Activated CD4-positive, alpha-beta memory T cell treated with anti-CD3 and anti-CD28 coated beads for 36 hours (primary cell): ENCODE measurements around the gene ERP44. TPM values are rescaled to one million over a fixed set of nuclear protein-coding genes. Genes with fewer than 3 reads are reported as not detected.

Experiments
- CTCF ChIA-PET: fragments of 350-600 bp; sonication (Branson Sonifier 250); formaldehyde crosslinking; loops from one replicate; lab custom pipeline; 2021; ENCODE audit warnings: antibody characterized with exemption, inconsistent platforms; lab: Charles Lee
- POLR2A ChIA-PET: fragments of 350-600 bp; sonication (Branson Sonifier 250); formaldehyde crosslinking; loops from one replicate; lab custom pipeline; 2021; ENCODE audit warnings: antibody characterized with exemption; lab: Charles Lee
- DNase-seq: peaks from one replicate; pipeline ENCODE4 v3.0.0-alpha.2; 2020
- H3K27ac Mint-ChIP-seq: one replicate; pipeline ENCODE4 v1.8.0; 2021; ENCODE audit warnings: mixed read lengths
- H3K27me3 Mint-ChIP-seq: one replicate; pipeline ENCODE4 v1.8.0; 2021; ENCODE audit warnings: mixed read lengths
- H3K36me3 Mint-ChIP-seq: one replicate; pipeline ENCODE4 v1.8.0; 2021; ENCODE audit warnings: mixed read lengths
- H3K4me1 Mint-ChIP-seq: one replicate; pipeline ENCODE4 v1.8.0; 2021; ENCODE audit warnings: low read depth, mixed read lengths
- H3K4me3 Mint-ChIP-seq: one replicate; pipeline ENCODE4 v1.8.0; 2021; ENCODE audit warnings: mild to moderate bottlenecking, mixed read lengths
- H3K9me3 Mint-ChIP-seq: one replicate; pipeline ENCODE4 v1.8.0; 2021; ENCODE audit warnings: mixed read lengths
- intact Hi-C: fragments of 100-400 bp; cut with micrococcal nuclease; formaldehyde crosslinking; loops from one replicate; pipeline ENCODE4 v1.15.1; 2023
- total RNA-seq, 2 experiments: library from RNA; stranded (reverse); gene quantifications; one replicate each; pipeline ENCODE4 v1.2.3, GENCODE V29; 2021

Gene ERP44
- total RNA-seq, 2 experiments from 2014 or later: 14.5 to 14.8 TPM

- no peak for DNase-seq
- intact Hi-C loops: no loop called here
- H3K9me3 Mint-ChIP-seq: no peaks in the 10 kb centered on the region
- no peak overlapping the region for H3K4me3 Mint-ChIP-seq
- H3K4me1 Mint-ChIP-seq: peaks cover 5% of the 10 kb centered on the region
- peaks cover 8% of the 10 kb centered on the region for H3K36me3 Mint-ChIP-seq
- ChIA-PET CTCF (no interaction called here), POLR2A (no interaction called here)
- H3K27me3 Mint-ChIP-seq: no peaks in the 10 kb centered on the region
- H3K27ac Mint-ChIP-seq: no peak overlapping the region
These were observed 26.4 kb upstream of the ERP44 start for GRCh38 chr9:100125236-100125635.

DNA sequence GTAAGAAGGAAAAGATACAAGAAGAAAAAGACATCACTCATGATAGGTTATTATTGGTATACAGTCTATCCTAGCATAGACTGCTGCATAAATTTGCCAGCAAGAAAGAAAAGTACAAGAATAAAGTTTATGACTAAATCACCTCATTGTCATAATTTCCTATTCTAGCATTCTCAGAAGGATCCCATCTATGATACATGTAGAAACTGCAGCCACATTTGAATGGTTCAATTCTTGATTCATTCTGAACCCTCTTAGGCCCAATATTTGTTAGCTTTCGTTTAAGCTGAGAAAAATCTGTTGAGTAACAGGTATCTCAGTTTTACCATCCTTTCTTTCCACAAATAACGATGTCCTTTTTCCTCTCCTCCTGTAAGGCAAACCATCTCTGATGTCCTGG, 21.5 kb upstream of the ERP44 start:
- no peaks in the 10 kb centered on the region for H3K27me3 Mint-ChIP-seq
- no peak for DNase-seq
- ChIA-PET CTCF (no interaction called here), POLR2A (no interaction called here)
- no peak overlapping the region for H3K27ac Mint-ChIP-seq
- no peaks in the 10 kb centered on the region for H3K9me3 Mint-ChIP-seq
- H3K36me3 Mint-ChIP-seq: peaks cover 10% of the 10 kb centered on the region
- H3K4me3 Mint-ChIP-seq: no peak overlapping the region
- H3K4me1 Mint-ChIP-seq: peaks cover 12% of the 10 kb centered on the region
- intact Hi-C loops: loop anchor here (1.0 to 2.0 kb wide), 2 partner anchors 13 to 37 kb away; no protein-coding TSS in a partner anchor

DNA sequence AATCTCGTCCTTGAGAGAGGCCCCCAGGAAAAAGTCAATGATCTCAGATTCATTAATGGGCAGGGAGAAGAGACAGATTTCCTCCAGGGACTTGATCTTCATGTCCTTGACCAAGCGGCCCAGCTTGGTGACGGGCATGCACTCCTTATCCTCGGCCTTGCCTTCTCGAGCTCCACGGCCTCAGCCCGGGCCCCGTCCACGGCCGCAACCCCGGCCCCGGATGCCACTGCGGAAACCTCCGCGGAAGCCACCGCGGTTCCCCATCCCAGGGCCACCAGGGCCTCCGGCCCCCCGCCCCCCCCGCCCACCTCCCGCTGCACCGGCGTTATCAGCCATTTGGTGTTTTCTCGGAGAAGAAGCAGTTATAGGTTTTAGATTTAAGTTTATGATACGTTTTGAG, 18.5 kb upstream of the ERP44 start:
- no peak overlapping the region for H3K4me3 Mint-ChIP-seq
- DNase-seq: no peak
- H3K27me3 Mint-ChIP-seq: no peaks in the 10 kb centered on the region
- H3K36me3 Mint-ChIP-seq: peaks cover 10% of the 10 kb centered on the region
- no peaks in the 10 kb centered on the region for H3K9me3 Mint-ChIP-seq
- intact Hi-C loops: no loop called here
- H3K27ac Mint-ChIP-seq: no peak overlapping the region
- peaks cover 14% of the 10 kb centered on the region for H3K4me1 Mint-ChIP-seq
- ChIA-PET POLR2A (no interaction called here), CTCF (no interaction called here)

DNA sequence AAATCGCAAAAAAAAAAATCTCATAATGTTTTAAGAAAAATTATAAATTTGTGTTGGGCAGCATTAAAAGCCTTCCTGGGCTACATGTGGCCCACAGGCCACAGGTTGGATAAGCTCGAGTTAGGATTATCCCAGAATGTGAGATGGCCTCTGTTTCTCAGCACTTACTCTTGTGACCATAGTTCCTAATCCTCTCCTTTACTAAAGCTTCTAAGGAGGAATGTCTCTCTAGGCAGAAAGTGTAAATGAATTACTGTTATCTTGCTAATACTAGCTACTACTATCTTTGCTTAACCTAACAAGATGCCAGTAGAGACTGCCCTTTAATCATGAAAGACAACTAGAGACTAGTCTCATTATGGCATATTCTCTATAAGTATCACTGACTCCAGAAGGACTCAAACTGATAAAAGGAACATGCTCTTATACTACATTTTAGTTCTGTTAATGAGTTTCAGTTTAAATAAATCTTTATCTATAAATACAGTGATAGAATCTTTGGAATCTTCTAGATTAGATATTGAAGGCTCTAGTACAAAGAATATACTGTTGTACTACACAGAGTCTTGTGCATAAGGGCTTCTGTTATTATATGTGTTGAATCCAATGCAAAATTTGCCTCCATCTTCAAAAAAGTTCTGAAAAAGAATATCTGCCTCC, 14.0 kb upstream of the ERP44 start:
- DNase-seq: no peak
- Mint-ChIP-seq H3K27ac (no peak overlapping the region), H3K36me3 (peaks cover 10% of the 10 kb centered on the region), H3K27me3 (no peaks in the 10 kb centered on the region), H3K4me3 (no peak overlapping the region), H3K9me3 (no peaks in the 10 kb centered on the region), H3K4me1 (peaks cover 2% of the 10 kb centered on the region)
- ChIA-PET CTCF (no interaction called here), POLR2A (interaction anchor here (0.6 kb wide), 1 partner anchor 573 kb away, joined by 3 read pairs; no protein-coding TSS in a partner anchor)
- intact Hi-C loops: no loop called here

GRCh38 chr9:100111235-100111634, 12.4 kb upstream of the ERP44 start:
- H3K4me1 Mint-ChIP-seq: peaks cover 2% of the 10 kb centered on the region
- H3K36me3 Mint-ChIP-seq: peaks cover 10% of the 10 kb centered on the region
- no peak overlapping the region for H3K27ac Mint-ChIP-seq
- CTCF ChIA-PET: no interaction called here
- POLR2A ChIA-PET: no interaction called here
- intact Hi-C loops: no loop called here
- H3K9me3 Mint-ChIP-seq: no peaks in the 10 kb centered on the region
- H3K4me3 Mint-ChIP-seq: no peak overlapping the region
- no peak for DNase-seq
- no peaks in the 10 kb centered on the region for H3K27me3 Mint-ChIP-seq

DNA sequence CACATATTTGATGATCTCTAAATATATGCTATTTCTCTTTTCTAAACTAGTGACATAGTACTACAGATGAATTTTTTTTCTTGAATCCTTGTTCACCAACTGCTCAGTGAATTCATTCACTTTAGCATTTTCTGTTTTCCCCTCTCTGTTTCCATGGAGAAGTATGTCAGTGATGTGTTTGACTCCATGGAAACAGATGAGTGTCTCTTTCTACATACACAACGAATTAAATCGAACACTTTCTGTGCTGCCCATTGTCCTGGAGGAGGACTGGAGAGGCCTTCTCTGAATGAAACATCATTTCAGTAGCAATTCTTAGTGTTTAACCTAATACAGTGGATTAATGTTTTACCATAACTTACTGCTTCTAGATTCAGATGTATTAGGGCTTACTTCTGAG, 9.8 kb upstream of the ERP44 start:
- Mint-ChIP-seq H3K4me3 (no peak overlapping the region), H3K9me3 (no peaks in the 10 kb centered on the region), H3K4me1 (peaks cover 10% of the 10 kb centered on the region), H3K36me3 (peaks cover 8% of the 10 kb centered on the region), H3K27me3 (no peaks in the 10 kb centered on the region), H3K27ac (no peak overlapping the region)
- intact Hi-C loops: loop anchor here (10.0 kb wide), 1 partner anchor 216 kb away; no protein-coding TSS in a partner anchor
- POLR2A ChIA-PET: no interaction called here
- DNase-seq: no peak
- CTCF ChIA-PET: no interaction called here

DNA sequence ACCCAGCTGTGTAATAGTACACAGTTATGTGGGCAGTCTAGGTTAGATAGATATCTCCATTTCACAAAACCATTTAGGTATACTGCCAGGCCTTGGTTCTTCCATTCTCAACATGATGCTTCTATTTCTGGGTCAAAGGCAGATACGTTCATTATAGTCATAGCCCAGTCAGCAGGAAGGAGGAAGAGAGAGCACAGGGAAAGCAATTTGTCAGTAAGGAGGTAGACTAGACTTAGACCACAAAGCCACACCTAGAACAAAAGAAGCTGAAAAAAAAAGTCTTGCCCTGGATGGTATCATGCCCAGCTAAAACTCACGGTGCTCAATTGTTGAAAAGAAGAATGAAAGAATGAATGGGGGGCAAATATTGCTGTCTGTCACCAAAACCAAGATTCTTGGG, 7.8 kb upstream of the ERP44 start:
- intact Hi-C loops: loop anchor here (2.0 to 10.0 kb wide), 2 partner anchors 14 to 218 kb away; no protein-coding TSS in a partner anchor
- Mint-ChIP-seq H3K27ac (no peak overlapping the region), H3K36me3 (peaks cover 10% of the 10 kb centered on the region), H3K27me3 (no peaks in the 10 kb centered on the region), H3K9me3 (no peaks in the 10 kb centered on the region), H3K4me3 (no peak overlapping the region), H3K4me1 (peaks cover 9% of the 10 kb centered on the region)
- DNase-seq: no peak
- POLR2A ChIA-PET: no interaction called here
- CTCF ChIA-PET: no interaction called here

- ChIA-PET CTCF (no interaction called here), POLR2A (no interaction called here)
- intact Hi-C loops: loop anchor here (2.0 to 10.0 kb wide), 2 partner anchors 15 to 219 kb away; no protein-coding TSS in a partner anchor
- H3K4me3 Mint-ChIP-seq: no peak overlapping the region
- peaks cover 9% of the 10 kb centered on the region for H3K4me1 Mint-ChIP-seq
- DNase-seq: no peak
- peaks cover 10% of the 10 kb centered on the region for H3K36me3 Mint-ChIP-seq
- H3K9me3 Mint-ChIP-seq: no peaks in the 10 kb centered on the region
- no peaks in the 10 kb centered on the region for H3K27me3 Mint-ChIP-seq
- no peak overlapping the region for H3K27ac Mint-ChIP-seq
These were observed 7.1 kb upstream of the ERP44 start for GRCh38 chr9:100105861-100106260.

DNA sequence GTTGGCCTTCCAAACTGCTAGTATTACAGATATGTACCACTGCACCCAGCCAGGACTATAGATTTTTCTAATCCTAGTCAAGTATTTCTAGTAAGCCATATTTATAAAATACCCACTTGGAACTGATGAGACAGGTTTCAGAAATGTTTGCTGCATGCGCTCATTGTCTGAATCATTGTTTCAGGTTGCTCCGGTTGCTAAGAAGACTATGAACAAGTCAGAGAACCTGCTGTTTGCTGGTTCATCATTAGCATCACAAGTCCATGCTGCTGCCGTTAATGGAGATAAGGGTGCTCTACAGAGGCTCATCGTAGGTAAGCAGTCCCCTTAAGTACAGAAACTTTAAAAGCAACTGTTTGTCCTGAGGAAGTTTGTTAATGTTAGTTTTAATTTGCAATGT, 5.5 kb upstream of the ERP44 start:
- peaks cover 14% of the 10 kb centered on the region for H3K4me1 Mint-ChIP-seq
- no peaks in the 10 kb centered on the region for H3K27me3 Mint-ChIP-seq
- H3K9me3 Mint-ChIP-seq: no peaks in the 10 kb centered on the region
- no peak overlapping the region for H3K4me3 Mint-ChIP-seq
- ChIA-PET POLR2A (no interaction called here), CTCF (no interaction called here)
- DNase-seq: no peak
- H3K36me3 Mint-ChIP-seq: peaks cover 8% of the 10 kb centered on the region
- intact Hi-C loops: loop anchor here (10.0 kb wide), 1 partner anchor 220 kb away; no protein-coding TSS in a partner anchor
- H3K27ac Mint-ChIP-seq: no peak overlapping the region

- Mint-ChIP-seq H3K4me3 (no peak overlapping the region), H3K27me3 (no peaks in the 10 kb centered on the region), H3K27ac (no peak overlapping the region), H3K9me3 (no peaks in the 10 kb centered on the region), H3K36me3 (peaks cover 6% of the 10 kb centered on the region), H3K4me1 (peaks cover 24% of the 10 kb centered on the region)
- ChIA-PET POLR2A (no interaction called here), CTCF (interaction anchor here (1.7 kb wide), 1 partner anchor 17 kb away, joined by 4 read pairs; no protein-coding TSS in a partner anchor)
- no peak for DNase-seq
- intact Hi-C loops: loop anchor here (10.0 kb wide), 1 partner anchor 223 kb away; no protein-coding TSS in a partner anchor
These were observed 2.8 kb upstream of the ERP44 start for GRCh38 chr9:100101608-100102007.

- Mint-ChIP-seq H3K27ac (no peak overlapping the region), H3K9me3 (no peaks in the 10 kb centered on the region), H3K27me3 (no peaks in the 10 kb centered on the region), H3K36me3 (peaks cover 6% of the 10 kb centered on the region), H3K4me3 (peak overlapping the region; percentile 98), H3K4me1 (peaks cover 35% of the 10 kb centered on the region)
- intact Hi-C loops: loop anchor here (10.0 kb wide), 1 partner anchor 225 kb away; no protein-coding TSS in a partner anchor
- DNase-seq: no peak
- ChIA-PET CTCF (no interaction called here), POLR2A (no interaction called here)
These were observed 1.4 kb upstream of the ERP44 start for GRCh38 chr9:100100146-100100667.

- DNase-seq: peak; percentile 17
- ChIA-PET POLR2A (interaction anchor here (1.0 kb wide), 1 partner anchor 110 kb away, joined by 3 read pairs; no protein-coding TSS in a partner anchor), CTCF (no interaction called here)
- Mint-ChIP-seq H3K9me3 (no peaks in the 10 kb centered on the region), H3K27ac (peak overlapping the region; percentile 83), H3K4me3 (peak overlapping the region; percentile 98), H3K36me3 (peaks cover 5% of the 10 kb centered on the region), H3K4me1 (peaks cover 36% of the 10 kb centered on the region), H3K27me3 (no peaks in the 10 kb centered on the region)
- intact Hi-C loops: loop anchor here (1.0 to 10.0 kb wide), 9 partner anchors 16 to 1298 kb away; partner anchors contain the start of genes MRPL50, SEC61B, STX17 and TEX10
These were observed 882 bp upstream of the ERP44 start for GRCh38 chr9:100099722-100100042.
